Endothelial cell of umbilical vein (primary cell): ENCODE results near the gene CCDC9B. TPM values are rescaled to one million over a fixed set of nuclear protein-coding genes. Genes with fewer than 3 reads are reported as not detected.
A peak's percentile ranks its signal among the peaks of the same experiment; 100 is the strongest.

ENCODE experiments used
- BruUV-seq: library from RNA; stranded (reverse); fragments of 400-500 nt; replicated peaks from 2 replicates; lab custom pipeline; 2021; lab: Mats Ljungman, UMichigan
- CTCF ChIA-PET: fragments of 300-600, 350-600 bp; sonication (Branson Sonifier 250); formaldehyde crosslinking; loops from one replicate; lab custom pipeline; 2021; ENCODE audit warnings: antibody characterized with exemption, inconsistent platforms; lab: Charles Lee
- POLR2A ChIA-PET: fragments of 300-600, 350-600 bp; sonication (Branson Sonifier 250); formaldehyde crosslinking; loops from one replicate; lab custom pipeline; 2021; ENCODE audit warnings: antibody characterized with exemption, inconsistent platforms; lab: Charles Lee
- DNase-seq: peaks from one replicate; pipeline ENCODE4 v3.0.0-alpha.2; 2011; ENCODE audit warnings: low read depth, low spot score
- FAIRE-seq: peaks from 2 replicates; lab custom pipeline; 2011; peaks lifted over from hg19 to GRCh38; lab: Jason Lieb, UNC
- H2AFZ ChIP-seq: 2 replicates; pipeline ENCODE4 v1.6.0; 2012; ENCODE audit warnings: low read depth, low read length, control low read depth, inconsistent platforms
- H3K27ac ChIP-seq: 2 replicates; pipeline ENCODE4 v1.5.1; 2011; ENCODE audit warnings: low read depth, mild to moderate bottlenecking, control low read depth, low read length, moderate library complexity; ENCODE audit not compliant: insufficient read depth
- H3K27me3 ChIP-seq, 2 experiments: 2 replicates each; pipeline versions ENCODE4 v1.6.0 to v1.6.1; 2011; ENCODE audit warnings: low read length in 2 of 2, mixed read lengths in 1 of 2; ENCODE audit not compliant: control insufficient read depth in 2 of 2, insufficient read depth in 2 of 2
- H3K36me3 ChIP-seq, 2 experiments: 2 replicates in 1 of 2; 3 replicates in 1 of 2; pipeline ENCODE4 v1.5.1; 2011; ENCODE audit warnings: low read length in 2 of 2, mild to moderate bottlenecking in 1 of 2, moderate library complexity in 1 of 2; ENCODE audit not compliant: control insufficient read depth in 2 of 2, insufficient read depth in 2 of 2; ENCODE audit errors: extremely low read depth in 1 of 2
- H3K4me1 ChIP-seq: 3 replicates; pipeline ENCODE4 v1.5.1; 2011; ENCODE audit warnings: mild to moderate bottlenecking, low read length; ENCODE audit not compliant: control insufficient read depth, insufficient read depth; ENCODE audit errors: extremely low read depth
- H3K4me2 ChIP-seq: 2 replicates; pipeline ENCODE4 v1.6.1; 2011; ENCODE audit warnings: low read length, control low read depth, mixed read lengths; ENCODE audit not compliant: insufficient read depth
- H3K4me3 ChIP-seq, 3 experiments: fragments of 200-600 bp in 1 of 3; sonication (generic), shearing (Covaris generic) in 1 of 3; replicated peaks in 1 of 3; 2 replicates each; pipeline ENCODE4 v1.5.1; 2011 to 2016; ENCODE audit warnings: control low read depth in 3 of 3, low read length in 3 of 3, mild to moderate bottlenecking in 2 of 3, inconsistent platforms in 1 of 3, low read depth in 1 of 3, moderate library complexity in 1 of 3; ENCODE audit not compliant: insufficient read depth in 1 of 3
- H3K79me2 ChIP-seq: 2 replicates; pipeline ENCODE4 v1.6.0; 2012; ENCODE audit warnings: low read length, inconsistent platforms; ENCODE audit not compliant: control insufficient read depth, insufficient read depth
- H3K9ac ChIP-seq: replicated peaks from 2 replicates; pipeline ENCODE3; 2011; ENCODE audit warnings: low read length, control low read depth; ENCODE audit not compliant: insufficient read depth; ENCODE audit errors: extremely low read depth
- H3K9me1 ChIP-seq: replicated peaks from 3 replicates; pipeline ENCODE4 v1.6.0; 2011; ENCODE audit warnings: mild to moderate bottlenecking, low read length; ENCODE audit not compliant: control insufficient read depth, insufficient read depth; ENCODE audit errors: extremely low read depth
- H3K9me3 ChIP-seq: replicated peaks from 2 replicates; pipeline ENCODE4 v1.5.1; 2012; ENCODE audit warnings: low read length, inconsistent platforms; ENCODE audit not compliant: control insufficient read depth, insufficient read depth
- H4K20me1 ChIP-seq: replicated peaks from 2 replicates; pipeline ENCODE3; 2011; ENCODE audit warnings: mild to moderate bottlenecking, low read length; ENCODE audit not compliant: control insufficient read depth, insufficient read depth; ENCODE audit errors: extremely low read depth
- CTCF ChIP-seq, 2 donors: IDR thresholded peaks; 1 replicate in 1 of 2; 2 replicates in 1 of 2; pipeline ENCODE4 v1.5.1; 2011; ENCODE audit warnings: low read length in 2 of 2, mild to moderate bottlenecking in 2 of 2, moderate library complexity in 2 of 2, control low read depth in 1 of 2, inconsistent platforms in 1 of 2, low read depth in 1 of 2; ENCODE audit not compliant: insufficient read depth in 1 of 2; ENCODE audit errors: extremely low read depth in 1 of 2
- EZH2 ChIP-seq: IDR thresholded peaks from 2 replicates; pipeline ENCODE4 v1.6.1; 2012; ENCODE audit warnings: borderline replicate concordance, low read depth, mild to moderate bottlenecking, moderate library complexity, low read length, inconsistent platforms; ENCODE audit not compliant: severe bottlenecking
- FOS ChIP-seq: IDR thresholded peaks from 2 replicates; pipeline ENCODE4 v1.6.1; 2011; ENCODE audit warnings: mild to moderate bottlenecking, low read length, moderate library complexity, borderline replicate concordance; ENCODE audit not compliant: insufficient read depth
- GATA2 ChIP-seq: IDR thresholded peaks from 2 replicates; pipeline ENCODE4 v1.7.0; 2011; ENCODE audit warnings: low read depth, mild to moderate bottlenecking, moderate library complexity, mixed read lengths, low read length; ENCODE audit not compliant: insufficient read length, insufficient read depth
- JUN ChIP-seq: IDR thresholded peaks from 2 replicates; pipeline ENCODE4 v1.6.1; 2011; ENCODE audit warnings: borderline replicate concordance, low read depth; ENCODE audit not compliant: insufficient read length, insufficient read depth
- MAX ChIP-seq: IDR thresholded peaks from 2 replicates; pipeline ENCODE4 v1.6.1; 2011; ENCODE audit not compliant: insufficient read depth, insufficient read length
- MYC ChIP-seq: IDR thresholded peaks from one replicate; pipeline ENCODE4 v1.6.1; 2011; ENCODE audit warnings: mild to moderate bottlenecking, low read depth, low read length
- POLR2A ChIP-seq: IDR thresholded peaks from 2 replicates; pipeline ENCODE4 v1.6.1; 2012; ENCODE audit warnings: low read depth, mild to moderate bottlenecking, control low read depth, low read length
- POLR2AphosphoS5 ChIP-seq: IDR thresholded peaks from 2 replicates; pipeline ENCODE4 v1.6.1; 2012; ENCODE audit warnings: low read depth, mild to moderate bottlenecking, control low read depth, low read length, moderate library complexity; ENCODE audit not compliant: insufficient read depth
- dilution Hi-C: fragments of 300-500 bp; cut with MboI; formaldehyde crosslinking; loops from one replicate; pipeline ENCODE4 v1.15.0; 2019; ENCODE audit warnings: low sequenced_read_pairs; ENCODE audit not compliant: extremely low pct_ligation_motif_present
- intact Hi-C: fragments of 100-400 bp; cut with micrococcal nuclease; formaldehyde crosslinking; loops from one replicate; pipeline ENCODE4 v1.10.0; 2022
- polyA plus RNA-seq, 4 experiments: library from polyadenylated mRNA; depleted of rRNA in 3 of 4; stranded (reverse) in 3 of 4; unstranded in 1 of 4; fragments of >200 nt; gene quantifications; 2 replicates each; pipeline versions ENCODE4 v1.2.1 to v1.2.3, GENCODE V29; 2011 to 2012; ENCODE audit warnings: missing spikeins in 1 of 4
- total RNA-seq: library from RNA; stranded (reverse); gene quantifications from 2 replicates; pipeline ENCODE4 v1.2.3, GENCODE V29; 2021

Gene CCDC9B
- total and polyA plus RNA-seq, 2 donors (not counting 3 experiments of a cell fraction or from before 2014, with no cell fraction given), result 7.6 to 46.0 TPM

- Histone ChIP-seq H3K27ac (no peak overlapping the region), H3K79me2 (no peaks in the 10 kb centered on the region), H2AFZ (peak overlapping the region; percentile 79), H3K36me3 (no peaks in the 10 kb centered on the region), H3K4me2 (peak overlapping the region; percentile 69), H3K9me1 (no peaks in the 10 kb centered on the region), H3K9me3 (no peaks in the 10 kb centered on the region), H3K27me3 (peaks cover 50 to 71% of the 10 kb centered on the region in 2 experiments), H3K9ac (no peak overlapping the region), H3K4me1 (peaks cover 12% of the 10 kb centered on the region), H4K20me1 (no peaks in the 10 kb centered on the region), H3K4me3 (peak overlapping the region in 1 of 3 experiments; percentile 32)
- intact Hi-C loops, result no loop called here
- FAIRE-seq (no peak), DNase-seq (no peak)
- POLR2A ChIA-PET, result no interaction called here
- no TSS peak for BruUV-seq
- CTCF ChIA-PET, result interaction anchor here (0.7 to 5.3 kb wide), 3 partner anchors 27 to 58 kb away, joined by 3 to 83 read pairs (median 3); partner anchors contain the start of gene PLCB2
- TF ChIP-seq POLR2A (no peak), JUN (no peak), POLR2AphosphoS5 (no peak), MAX (no peak), MYC (no peak), GATA2 (no peak), FOS (no peak), EZH2 (no peak), CTCF (IDR thresholded peaks at IDR 0.05; ENCODE audit: extremely low read depth in 1 of 2, insufficient read depth in 1 of 2, low read depth in 1 of 2, low read length in 2 of 2) (no peak)
- dilution Hi-C loops, result no loop called here
Observed at GRCh38 chr15:40281801-40282146, 59.0 kb downstream of the CCDC9B start.

Other genes starting within 250 kb of the CCDC9B start
- gene BMF, start 232.1 kb downstream of the CCDC9B start, total RNA-seq, result 9.8 and 13.9 TPM in 2 replicates
- gene BMF, start 232.1 kb downstream of the CCDC9B start, polyA plus RNA-seq, result 7.4 and 8.6 TPM in 2 replicates
- 65.6 and 69.8 TPM in 2 replicates for gene BUB1B, start 179.9 kb downstream of the CCDC9B start, total RNA-seq
- gene BUB1B, start 179.9 kb downstream of the CCDC9B start, polyA plus RNA-seq, result 10.1 and 12.2 TPM in 2 replicates
- not detected in 2 replicates for gene PAK6, start 101.9 kb downstream of the CCDC9B start, total RNA-seq
- gene PAK6, start 101.9 kb downstream of the CCDC9B start, polyA plus RNA-seq, result not detected in 2 replicates
- gene ANKRD63, start 57.9 kb downstream of the CCDC9B start, total RNA-seq, result not detected in 2 replicates
- not detected in 2 replicates for gene ANKRD63, start 57.9 kb downstream of the CCDC9B start, polyA plus RNA-seq
- gene PLCB2, start 33.0 kb downstream of the CCDC9B start, total RNA-seq, result 1.5 and 4.3 TPM in 2 replicates
- gene PLCB2, start 33.0 kb downstream of the CCDC9B start, polyA plus RNA-seq, result 1.6 and 1.9 TPM in 2 replicates
- 23.6 and 24.1 TPM in 2 replicates for gene INAFM2, start 17.2 kb downstream of the CCDC9B start, total RNA-seq
- 9.4 and 10.4 TPM in 2 replicates for gene INAFM2, start 17.2 kb downstream of the CCDC9B start, polyA plus RNA-seq
- gene PHGR1, start 10.1 kb upstream of the CCDC9B start, total RNA-seq, result not detected in 2 replicates
- gene PHGR1, start 10.1 kb upstream of the CCDC9B start, polyA plus RNA-seq, result not detected in 2 replicates
- 0.65 and 1.2 TPM in 2 replicates for gene DISP2, start 17.3 kb upstream of the CCDC9B start, total RNA-seq
- 0.10 and 0.24 TPM in 2 replicates for gene DISP2, start 17.3 kb upstream of the CCDC9B start, polyA plus RNA-seq
- gene KNSTRN, start 41.8 kb upstream of the CCDC9B start, total RNA-seq, result 54.9 and 61.4 TPM in 2 replicates
- gene KNSTRN, start 41.8 kb upstream of the CCDC9B start, polyA plus RNA-seq, result 19.1 and 24.4 TPM in 2 replicates
- 62.5 and 64.3 TPM in 2 replicates for gene IVD, start 64.9 kb upstream of the CCDC9B start, total RNA-seq
- gene IVD, start 64.9 kb upstream of the CCDC9B start, polyA plus RNA-seq, result 33.6 and 34.1 TPM in 2 replicates
- 19.1 and 19.7 TPM in 2 replicates for gene BAHD1, start 100.0 kb upstream of the CCDC9B start, total RNA-seq
- gene BAHD1, start 100.0 kb upstream of the CCDC9B start, polyA plus RNA-seq, result 6.3 and 7.0 TPM in 2 replicates
- gene CHST14, start 130.0 kb upstream of the CCDC9B start, total RNA-seq, result 45.9 and 49.2 TPM in 2 replicates
- 35.1 and 38.3 TPM in 2 replicates for gene CHST14, start 130.0 kb upstream of the CCDC9B start, polyA plus RNA-seq
- gene CCDC32, start 224.1 kb upstream of the CCDC9B start, total RNA-seq, result 22.9 and 28.8 TPM in 2 replicates
- 12.0 and 24.0 TPM in 2 replicates for gene CCDC32, start 224.1 kb upstream of the CCDC9B start, polyA plus RNA-seq
- 10.6 and 11.4 TPM in 2 replicates for gene RPUSD2, start 228.4 kb upstream of the CCDC9B start, total RNA-seq
- gene RPUSD2, start 228.4 kb upstream of the CCDC9B start, polyA plus RNA-seq, result 7.0 and 7.8 TPM in 2 replicates